ENCODE results near the gene PHF21A.

PHF21A gene

GRCh38 chr11:46073632-46074031 lies 47.6 kb downstream of the PHF21A start:
- DNase-seq: no peak

GRCh38 chr11:46072172-46072964 lies 48.9 kb downstream of the PHF21A start:
- DNase-seq: no peak

- no peak for DNase-seq
Observed at GRCh38 chr11:46071091-46071490, 50.2 kb downstream of the PHF21A start.

GRCh38 chr11:46069595-46069994 lies 51.7 kb downstream of the PHF21A start:
- DNase-seq: no peak

- DNase-seq: no peak
Observed at GRCh38 chr11:46066335-46066734, 54.9 kb downstream of the PHF21A start.

- no peak for DNase-seq
Observed at GRCh38 chr11:46065681-46066080, 55.6 kb downstream of the PHF21A start.

- no peak for DNase-seq
Observed at GRCh38 chr11:46064221-46064620, 57.0 kb downstream of the PHF21A start.

GRCh38 chr11:46063138-46063537 lies 58.1 kb downstream of the PHF21A start:
- no peak for DNase-seq

- DNase-seq: no peak
Observed at GRCh38 chr11:46060013-46060412, 61.2 kb downstream of the PHF21A start.

GRCh38 chr11:46057489-46057888 lies 63.8 kb downstream of the PHF21A start:
- no peak for DNase-seq

GRCh38 chr11:46055371-46055770 lies 65.9 kb downstream of the PHF21A start:
- no peak for DNase-seq

GRCh38 chr11:46051102-46051501 lies 70.2 kb downstream of the PHF21A start:
- DNase-seq: no peak

GRCh38 chr11:46050662-46051061 lies 70.6 kb downstream of the PHF21A start:
- DNase-seq: no peak

- DNase-seq: no peak
Observed at GRCh38 chr11:46050003-46050461, 71.2 kb downstream of the PHF21A start.

- DNase-seq: no peak
Observed at GRCh38 chr11:46049325-46049897, 71.8 kb downstream of the PHF21A start.

- DNase-seq: no peak
Observed at GRCh38 chr11:46048198-46048597, 73.1 kb downstream of the PHF21A start.

GRCh38 chr11:46047520-46047919 lies 73.7 kb downstream of the PHF21A start:
- DNase-seq: no peak

- DNase-seq: no peak
Observed at GRCh38 chr11:46045811-46046210, 75.4 kb downstream of the PHF21A start.

- DNase-seq: no peak
Observed at GRCh38 chr11:46044601-46045000, 76.7 kb downstream of the PHF21A start.

- DNase-seq: no peak
Observed at GRCh38 chr11:46039990-46040389, 81.3 kb downstream of the PHF21A start.

- no peak for DNase-seq
Observed at GRCh38 chr11:46038529-46038928, 82.7 kb downstream of the PHF21A start.

- no peak for DNase-seq
Observed at GRCh38 chr11:46036969-46037368, 84.3 kb downstream of the PHF21A start.

GRCh38 chr11:46036009-46036408 lies 85.2 kb downstream of the PHF21A start:
- no peak for DNase-seq

- DNase-seq: no peak
Observed at GRCh38 chr11:46034041-46034440, 87.2 kb downstream of the PHF21A start.

Measured in activated CD8-positive, alpha-beta memory T cell treated with anti-CD3 and anti-CD28 coated beads, Interleukin-2, amount 50 U/mL, for 4 hours (primary cell).